GM23248 (cell line): ENCODE data around the gene HNF1B. TPM values are rescaled to one million over a fixed set of nuclear protein-coding genes. Genes with fewer than 3 reads are reported as not detected.

Source experiments
- DNase-seq: peaks from one replicate; pipeline ENCODE4 v3.0.0-alpha.2; 2015
- H2AFZ ChIP-seq: fragments of 200-600 bp; sonication (generic); 2 replicates; pipeline ENCODE4 v1.6.1; 2016; ENCODE audit warnings: antibody characterized with exemption
- H3F3A ChIP-seq: fragments of 200-600 bp; sonication (generic); 2 replicates; pipeline ENCODE4 v1.6.1; 2016; ENCODE audit warnings: mild to moderate bottlenecking, antibody characterized with exemption, mixed run types; ENCODE audit not compliant: insufficient read depth
- H3K27ac ChIP-seq: fragments of 200-600 bp; sonication (generic); 2 replicates; pipeline ENCODE4 v1.5.1; 2016; ENCODE audit warnings: mild to moderate bottlenecking
- H3K27me3 ChIP-seq: fragments of 200-600 bp; sonication (generic); replicated peaks from 2 replicates; pipeline ENCODE4 v1.6.1; 2016; ENCODE audit warnings: mild to moderate bottlenecking; ENCODE audit not compliant: insufficient read depth
- H3K36me3 ChIP-seq: fragments of 200-600 bp; sonication (generic); 2 replicates; pipeline ENCODE4 v1.6.1; 2016; ENCODE audit warnings: low read depth, mild to moderate bottlenecking
- H3K4me1 ChIP-seq: fragments of 200-600 bp; sonication (generic); 2 replicates; pipeline ENCODE4 v1.6.1; 2016; ENCODE audit warnings: mild to moderate bottlenecking; ENCODE audit not compliant: insufficient read depth
- H3K4me2 ChIP-seq: fragments of 200-600 bp; sonication (generic); one replicate; pipeline ENCODE4 v1.6.1; 2016; ENCODE audit warnings: mild to moderate bottlenecking; ENCODE audit not compliant: unreplicated experiment
- H3K4me3 ChIP-seq: fragments of 200-600 bp; sonication (generic); 2 replicates; pipeline ENCODE4 v1.5.1; 2016; ENCODE audit warnings: mild to moderate bottlenecking
- H3K79me2 ChIP-seq: fragments of 200-600 bp; sonication (generic); 2 replicates; pipeline ENCODE4 v1.6.1; 2016; ENCODE audit warnings: mild to moderate bottlenecking; ENCODE audit not compliant: insufficient read depth
- H3K9ac ChIP-seq: fragments of 200-600 bp; sonication (generic); 2 replicates; pipeline ENCODE4 v1.6.1; 2016; ENCODE audit warnings: mild to moderate bottlenecking
- H3K9me2 ChIP-seq: fragments of 200-600 bp; sonication (generic); 2 replicates; pipeline ENCODE4 v1.6.1; 2016; ENCODE audit warnings: mixed run types, mild to moderate bottlenecking, moderate library complexity; ENCODE audit not compliant: insufficient read depth
- H3K9me3 ChIP-seq: fragments of 200-600 bp; sonication (generic); one replicate; pipeline ENCODE4 v1.6.1; 2017; ENCODE audit warnings: low read depth
- H4K20me1 ChIP-seq: fragments of 200-600 bp; sonication (generic); 2 replicates; pipeline ENCODE4 v1.6.0; 2016; ENCODE audit not compliant: insufficient read depth
- EZH2 ChIP-seq: fragments of 200-600 bp; sonication (generic); IDR thresholded peaks from 2 replicates; pipeline ENCODE4 v1.6.1; 2018; ENCODE audit warnings: antibody characterized with exemption, mild to moderate bottlenecking; ENCODE audit not compliant: insufficient read depth, poor library complexity, severe bottlenecking
- EZH2phosphoT487 ChIP-seq: fragments of 200-600 bp; sonication (generic); IDR thresholded peaks from 2 replicates; pipeline ENCODE4 v1.6.1; 2018; ENCODE audit warnings: antibody characterized with exemption, moderate library complexity, mild to moderate bottlenecking, low read depth; ENCODE audit not compliant: insufficient read depth
- WGBS, 2 experiments: methylation state at CpG; one replicate each; pipeline ENCODE4 v1.1.6; 2015 to 2017; ENCODE audit warnings: low lambda C conversion rate in 2 of 2, low coverage in 1 of 2; ENCODE audit errors: missing lambda C conversion rate in 2 of 2; 5-methylcytosine and 5-hydroxymethylcytosine counted together
- in situ Hi-C: fragments of 300-500 bp; cut with MboI; formaldehyde crosslinking; loops from 2 replicates; pipeline ENCODE4 v1.15.0; 2020
- polyA plus RNA-seq: library from polyadenylated mRNA; unstranded; fragments of >200 nt; fragmentation: Nextera tagmentation; extraction: Ambion mirVana; gene quantifications from 2 replicates; pipeline ENCODE4 v1.2.1, GENCODE V29; 2016
- total RNA-seq: library from RNA; depleted of rRNA; stranded (reverse); fragments of >200 nt; shearing (Covaris generic); gene quantifications from 2 replicates; pipeline ENCODE4 v1.2.3, GENCODE V29; 2014

HNF1B gene
- total and polyA plus RNA-seq, 2 experiments from 2014 or later: not detected

DNA sequence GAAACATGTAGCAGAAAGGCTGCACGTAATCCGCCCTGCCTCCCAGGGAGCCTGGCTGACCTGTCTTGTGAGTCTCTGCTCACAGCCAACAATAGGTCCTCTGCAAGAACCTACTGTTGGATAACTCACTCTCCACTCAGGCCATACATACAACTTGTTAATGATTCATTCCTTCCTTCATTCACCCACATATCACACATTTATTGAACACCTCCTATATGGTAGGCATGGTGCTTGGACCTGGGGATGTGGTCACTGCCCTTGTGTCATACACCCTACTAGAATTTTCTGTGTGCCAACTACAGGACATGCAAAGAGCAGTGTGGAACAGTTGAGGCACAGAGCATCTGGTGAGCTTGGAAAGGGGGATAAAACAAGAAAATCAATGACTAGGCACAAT lies 28.1 kb upstream of the HNF1B start:
- Histone ChIP-seq H3K9ac (no peak overlapping the region), H3K9me2 (no peaks in the 10 kb centered on the region), H2AFZ (no peak overlapping the region), H3K27me3 (no peaks in the 10 kb centered on the region), H3F3A (no peaks in the 10 kb centered on the region), H3K79me2 (no peaks in the 10 kb centered on the region), H3K4me2 (no peak overlapping the region), H4K20me1 (no peaks in the 10 kb centered on the region), H3K4me1 (no peaks in the 10 kb centered on the region), H3K9me3 (no peaks in the 10 kb centered on the region), H3K36me3 (no peaks in the 10 kb centered on the region), H3K4me3 (no peak overlapping the region), H3K27ac (no peak overlapping the region)
- WGBS, 2 experiments: 80 to 85% methylated on average over 2 of the region's 2 CpGs
- DNase-seq: no peak
- in situ Hi-C loops: no loop called here
- no peak for TF ChIP-seq EZH2phosphoT487
- no peak for TF ChIP-seq EZH2

DNA sequence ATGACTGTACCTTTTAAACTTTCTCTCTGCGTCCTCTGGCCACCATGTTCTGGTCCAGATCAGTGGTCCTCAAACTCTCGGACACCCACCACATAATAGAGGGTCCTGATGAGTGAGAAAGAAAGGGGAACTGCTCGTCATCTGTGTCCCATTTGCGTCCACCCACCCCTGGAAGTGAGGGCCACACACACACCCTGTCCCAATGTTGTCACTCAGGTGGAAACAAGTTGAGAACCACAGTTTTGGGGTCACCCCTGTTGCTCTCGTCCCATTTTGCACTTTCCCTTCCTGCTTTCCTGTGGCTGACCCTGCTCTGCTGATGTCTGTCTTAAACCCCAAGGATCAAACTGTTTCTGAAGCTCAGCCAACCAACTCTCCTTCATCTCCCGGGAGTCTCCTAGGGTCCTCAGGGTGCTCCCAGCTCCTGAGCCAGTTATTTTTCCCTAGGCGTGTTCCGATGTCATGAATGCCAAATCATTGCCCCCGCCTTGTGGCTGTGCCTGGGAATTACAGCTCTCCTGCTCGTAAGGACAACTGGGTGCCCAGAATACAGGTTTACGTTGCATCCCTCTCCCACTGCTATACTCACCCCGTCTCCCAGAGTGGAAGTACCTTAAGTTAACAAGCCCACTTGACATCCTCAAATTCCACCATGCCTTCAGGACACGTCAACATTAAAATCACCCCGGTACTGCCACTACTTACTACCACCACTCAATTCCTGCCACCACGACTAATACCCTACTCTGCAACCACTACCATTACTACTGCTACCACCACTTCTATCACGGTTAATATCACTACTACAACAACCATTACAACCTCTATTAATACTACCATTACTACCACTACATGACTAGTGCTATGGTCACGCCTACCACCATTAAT lies 26.0 kb upstream of the HNF1B start:
- Histone ChIP-seq H3K9me2 (no peaks in the 10 kb centered on the region), H3K9ac (no peak overlapping the region), H3K4me3 (no peak overlapping the region), H3K27ac (no peak overlapping the region), H2AFZ (no peak overlapping the region), H3K36me3 (no peaks in the 10 kb centered on the region), H3K79me2 (no peaks in the 10 kb centered on the region), H3K9me3 (no peaks in the 10 kb centered on the region), H3K4me1 (no peaks in the 10 kb centered on the region), H3K27me3 (peaks cover 2% of the 10 kb centered on the region), H3F3A (no peaks in the 10 kb centered on the region), H4K20me1 (no peaks in the 10 kb centered on the region), H3K4me2 (no peak overlapping the region)
- in situ Hi-C loops: no loop called here
- TF ChIP-seq EZH2: no peak
- no peak for TF ChIP-seq EZH2phosphoT487
- DNase-seq: peak; percentile 75
- WGBS, 2 experiments: 26 to 29% methylated on average over 17 of the region's 17 CpGs

DNA sequence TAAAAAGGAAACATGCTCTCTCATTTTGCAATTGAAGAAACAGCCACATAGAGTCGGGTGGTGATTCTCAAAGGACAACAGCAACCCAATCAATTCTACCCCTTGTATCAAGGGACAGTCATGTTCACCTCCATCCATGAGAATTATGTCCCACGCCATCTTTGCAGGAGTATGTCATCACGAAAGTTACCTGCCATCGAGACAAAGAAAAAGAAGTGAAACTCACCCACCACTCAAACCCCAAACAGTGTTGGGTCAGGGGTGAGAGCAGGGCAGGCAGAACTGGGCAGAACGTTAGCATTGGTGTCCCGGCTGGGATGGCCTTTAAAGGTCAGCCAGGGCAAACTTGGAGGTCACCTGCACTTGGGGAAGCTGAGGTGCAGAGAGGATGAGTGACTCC lies 24.2 kb upstream of the HNF1B start:
- H3K79me2 ChIP-seq: no peaks in the 10 kb centered on the region
- no peak overlapping the region for H3K4me3 ChIP-seq
- TF ChIP-seq EZH2 (no peak), EZH2phosphoT487 (no peak)
- no peaks in the 10 kb centered on the region for H3F3A ChIP-seq
- no peaks in the 10 kb centered on the region for H4K20me1 ChIP-seq
- no peaks in the 10 kb centered on the region for H3K9me3 ChIP-seq
- DNase-seq: no peak
- no peaks in the 10 kb centered on the region for H3K36me3 ChIP-seq
- peaks cover 20% of the 10 kb centered on the region for H3K27me3 ChIP-seq
- H3K4me1 ChIP-seq: no peaks in the 10 kb centered on the region
- H2AFZ ChIP-seq: no peak overlapping the region
- 52 to 62% methylated on average over 6 of the region's 6 CpGs for WGBS, 2 experiments
- no peak overlapping the region for H3K27ac ChIP-seq
- H3K9me2 ChIP-seq: no peaks in the 10 kb centered on the region
- H3K9ac ChIP-seq: no peak overlapping the region
- in situ Hi-C loops: loop anchor here (10.0 kb wide), 2 partner anchors 56 to 114 kb away; no protein-coding TSS in a partner anchor
- H3K4me2 ChIP-seq: no peak overlapping the region

DNA sequence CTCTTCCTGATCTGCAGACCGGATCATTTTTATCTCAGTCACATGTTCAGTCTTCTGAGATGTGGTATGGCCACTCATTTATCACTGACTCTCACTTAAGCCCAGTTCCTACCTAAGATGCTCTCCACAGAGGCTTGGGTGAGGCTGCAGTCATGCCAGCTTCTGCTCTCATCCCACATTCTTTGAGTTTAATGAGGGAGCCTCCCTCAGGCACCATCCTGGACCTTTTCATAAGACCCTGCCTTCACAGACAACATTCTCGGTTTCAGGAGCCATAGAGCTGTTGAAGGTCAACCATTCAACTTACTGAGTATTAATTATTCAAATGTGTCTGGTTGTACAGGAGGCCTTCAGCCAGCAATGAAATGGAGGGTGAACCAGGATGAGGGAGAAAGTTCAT lies 23.6 kb upstream of the HNF1B start:
- H3K27ac ChIP-seq: no peak overlapping the region
- no peak for TF ChIP-seq EZH2phosphoT487
- TF ChIP-seq EZH2: no peak
- H4K20me1 ChIP-seq: no peaks in the 10 kb centered on the region
- WGBS, 2 experiments: 36 to 58% methylated on average over 2 of the region's 2 CpGs
- no peaks in the 10 kb centered on the region for H3F3A ChIP-seq
- H3K4me1 ChIP-seq: no peaks in the 10 kb centered on the region
- no peak overlapping the region for H2AFZ ChIP-seq
- no peaks in the 10 kb centered on the region for H3K9me2 ChIP-seq
- no peak for DNase-seq
- H3K4me3 ChIP-seq: no peak overlapping the region
- H3K79me2 ChIP-seq: no peaks in the 10 kb centered on the region
- H3K36me3 ChIP-seq: no peaks in the 10 kb centered on the region
- no peaks in the 10 kb centered on the region for H3K9me3 ChIP-seq
- H3K27me3 ChIP-seq: peaks cover 26% of the 10 kb centered on the region
- H3K4me2 ChIP-seq: no peak overlapping the region
- H3K9ac ChIP-seq: no peak overlapping the region
- in situ Hi-C loops: loop anchor here (10.0 kb wide), 2 partner anchors 56 to 114 kb away; no protein-coding TSS in a partner anchor
